Measurements from ENCODE around the gene THAP7. TPM values are rescaled to one million over a fixed set of nuclear protein-coding genes. Genes with fewer than 3 reads are reported as not detected.

Gene THAP7
- total and polyA plus RNA-seq, 9 of the 15 experiments (the other 6 are each of a cell fraction or from before 2014, with no cell fraction given), result 7.9 to 263 (median 84.1) TPM

DNA sequence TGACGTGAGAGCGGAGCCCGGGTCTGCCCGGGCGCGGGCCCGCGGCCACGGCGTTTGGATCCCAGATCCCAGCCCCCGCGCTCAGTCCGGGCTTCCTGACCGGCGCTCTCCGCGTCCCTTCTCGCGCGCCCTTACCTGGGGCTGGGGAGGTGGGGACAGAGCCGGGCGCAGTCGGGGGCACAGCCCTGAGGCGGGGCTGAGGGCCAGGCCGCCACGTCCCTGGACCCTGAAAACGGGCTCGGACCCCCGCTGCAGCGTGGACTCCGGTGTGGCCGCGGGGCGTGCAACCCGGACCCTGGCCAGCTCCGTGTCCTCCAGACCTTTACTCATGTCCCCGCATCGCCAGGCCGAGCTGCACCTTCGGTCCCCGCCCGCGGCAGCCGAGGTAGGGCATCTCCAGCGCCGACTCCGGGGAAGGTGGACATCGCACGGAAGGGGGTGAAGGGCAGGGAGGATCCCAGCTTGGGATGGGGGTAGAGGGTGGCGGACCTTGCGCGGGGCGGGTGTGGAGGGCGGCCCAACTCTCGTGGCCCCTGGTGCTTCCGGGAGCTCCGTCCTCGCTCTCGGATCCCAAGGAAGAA, 44.7 kb downstream of the THAP7 start (continued):
- TF ChIP-seq, protein P1, sequence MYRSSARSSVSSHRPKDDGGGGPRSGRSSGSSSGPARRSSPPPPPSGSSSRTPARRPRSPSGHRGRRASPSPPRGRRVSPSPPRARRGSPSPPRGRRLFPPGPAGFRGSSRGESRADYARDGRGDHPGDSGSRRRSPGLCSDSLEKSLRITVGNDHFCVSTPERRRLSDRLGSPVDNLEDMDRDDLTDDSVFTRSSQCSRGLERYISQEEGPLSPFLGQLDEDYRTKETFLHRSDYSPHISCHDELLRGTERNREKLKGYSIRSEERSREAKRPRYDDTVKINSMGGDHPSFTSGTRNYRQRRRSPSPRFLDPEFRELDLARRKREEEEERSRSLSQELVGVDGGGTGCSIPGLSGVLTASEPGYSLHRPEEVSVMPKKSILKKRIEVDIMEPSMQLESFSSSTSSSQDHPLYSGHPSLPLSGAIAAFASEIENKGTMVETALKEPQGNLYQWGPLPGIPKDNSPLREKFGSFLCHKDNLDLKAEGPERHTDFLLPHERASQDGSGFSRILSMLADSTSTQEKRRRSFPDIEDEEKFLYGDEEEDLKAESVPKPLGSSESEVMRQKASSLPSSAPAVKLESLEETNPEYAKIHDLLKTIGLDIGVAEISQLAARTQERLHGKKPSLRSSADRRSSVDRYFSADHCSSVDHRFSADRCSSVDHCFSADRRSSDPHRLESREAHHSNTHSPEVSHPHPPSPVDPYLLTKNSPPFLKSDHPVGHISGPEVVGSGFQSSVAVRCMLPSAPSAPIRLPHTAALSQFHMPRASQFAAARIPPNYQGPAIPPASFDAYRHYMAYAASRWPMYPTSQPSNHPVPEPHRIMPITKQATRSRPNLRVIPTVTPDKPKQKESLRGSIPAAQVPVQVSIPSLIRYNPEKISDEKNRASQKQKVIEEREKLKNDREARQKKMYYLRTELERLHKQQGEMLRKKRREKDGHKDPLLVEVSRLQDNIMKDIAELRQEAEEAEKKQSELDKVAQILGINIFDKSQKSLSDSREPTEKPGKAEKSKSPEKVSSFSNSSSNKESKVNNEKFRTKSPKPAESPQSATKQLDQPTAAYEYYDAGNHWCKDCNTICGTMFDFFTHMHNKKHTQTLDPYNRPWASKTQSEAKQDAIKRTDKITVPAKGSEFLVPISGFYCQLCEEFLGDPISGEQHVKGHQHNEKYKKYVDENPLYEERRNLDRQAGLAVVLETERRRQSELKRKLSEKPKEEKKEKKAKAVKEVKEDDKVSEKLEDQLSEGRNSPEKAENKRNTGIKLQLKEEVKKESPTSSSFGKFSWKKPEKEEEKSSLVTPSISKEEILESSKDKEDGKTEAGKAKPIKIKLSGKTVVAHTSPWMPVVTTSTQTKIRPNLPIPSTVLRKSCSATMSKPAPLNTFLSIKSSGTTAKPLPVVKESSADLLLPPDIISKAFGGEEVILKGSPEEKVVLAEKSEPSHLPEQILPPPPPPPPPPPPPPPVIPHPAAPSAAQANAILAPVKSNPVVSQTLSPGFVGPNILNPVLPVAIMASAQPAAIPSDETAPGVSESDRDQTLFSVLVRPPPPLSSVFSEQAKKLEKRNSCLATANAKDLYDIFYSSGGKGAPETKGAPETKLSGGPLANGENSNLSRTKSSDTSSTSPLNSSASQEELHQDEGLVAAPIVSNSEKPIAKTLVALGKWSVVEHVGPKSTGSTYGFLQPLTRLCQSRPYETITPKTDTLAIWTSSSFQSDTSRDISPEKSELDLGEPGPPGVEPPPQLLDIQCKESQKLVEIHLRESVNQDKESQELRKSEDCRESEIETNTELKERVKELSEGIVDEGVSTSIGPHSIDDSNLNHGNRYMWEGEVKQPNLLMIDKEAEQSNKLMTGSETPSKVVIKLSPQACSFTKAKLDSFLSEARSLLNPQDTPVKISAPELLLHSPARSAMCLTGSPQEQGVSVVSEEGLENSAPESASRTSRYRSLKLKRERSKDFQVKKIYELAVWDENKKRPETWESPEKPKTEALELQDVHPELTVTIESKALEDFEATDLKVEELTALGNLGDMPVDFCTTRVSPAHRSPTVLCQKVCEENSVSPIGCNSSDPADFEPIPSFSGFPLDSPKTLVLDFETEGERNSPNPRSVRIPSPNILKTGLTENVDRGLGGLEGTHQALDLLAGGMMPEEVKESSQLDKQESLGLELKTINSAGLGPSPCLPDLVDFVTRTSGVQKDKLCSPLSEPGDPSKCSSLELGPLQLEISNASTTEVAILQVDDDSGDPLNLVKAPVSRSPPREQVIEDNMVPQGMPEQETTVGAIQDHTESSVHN (IDR thresholded peaks at IDR 0.05; ENCODE audit: borderline replicate concordance in 1 of 2, low read depth in 1 of 2), result no peak
- TF ChIP-seq MEF2A (IDR thresholded peaks at IDR 0.05; ENCODE audit: control insufficient read depth, low read depth, low read length), result no peak
- TF ChIP-seq PHF20 (IDR thresholded peaks at IDR 0.05; ENCODE audit: partially characterized antibody), result no peak
- TF ChIP-seq ZNF407 (IDR thresholded peaks at IDR 0.05; ENCODE audit: low read depth), result no peak
- no peak for TF ChIP-seq EWSR1 (IDR thresholded peaks at IDR 0.05; ENCODE audit: borderline replicate concordance, low read depth, partially characterized antibody)
- TF ChIP-seq MLLT1 (IDR thresholded peaks at IDR 0.05), result no peak
- no peak for TF ChIP-seq ZNF316 (IDR thresholded peaks at IDR 0.05)
